HAP-1 (cell line): Measurements from ENCODE around the gene TCERG1.
"Not testable (repeated sequence)": the region's sequence is repeated elsewhere in the genome, so short reads cannot be mapped to it uniquely, and the experiment has no call there.

Experiments
- DNase-seq, 2 experiments: peaks; one replicate each; pipeline ENCODE4 v3.0.0-alpha.2; 2016 to 2020; ENCODE audit warnings: low spot score in 2 of 2
- H3K27me3 ChIP-seq: fragments of 250-450 bp; sonication (Bioruptor Pico); 2 replicates; pipeline ENCODE4 v1.5.1; 2020; ENCODE audit warnings: low read depth, mild to moderate bottlenecking, moderate library complexity
- H3K36me3 ChIP-seq: fragments of 250-450 bp; sonication (Bioruptor Pico); replicated peaks from 2 replicates; pipeline ENCODE4 v1.5.1; 2020; ENCODE audit warnings: mild to moderate bottlenecking
- H3K4me1 ChIP-seq: fragments of 250-450 bp; sonication (Bioruptor Pico); 2 replicates; pipeline ENCODE4 v1.5.1; 2020; ENCODE audit warnings: mild to moderate bottlenecking
- H3K4me3 ChIP-seq: fragments of 250-450 bp; sonication (Bioruptor Pico); 2 replicates; pipeline ENCODE4 v1.5.1; 2020; ENCODE audit warnings: mild to moderate bottlenecking, moderate library complexity
- H3K9me3 ChIP-seq: fragments of 250-450 bp; sonication (Bioruptor Pico); 2 replicates; pipeline ENCODE4 v1.5.1; 2020; ENCODE audit warnings: mild to moderate bottlenecking, moderate library complexity
- in situ Hi-C: fragments of 300-500 bp; cut with MboI; formaldehyde crosslinking; loops from 3 replicates; pipeline ENCODE4 v1.14.3; 2020; ENCODE audit warnings: low sequenced_read_pairs, inconsistent platforms, mixed read lengths

The TCERG1 gene

DNA sequence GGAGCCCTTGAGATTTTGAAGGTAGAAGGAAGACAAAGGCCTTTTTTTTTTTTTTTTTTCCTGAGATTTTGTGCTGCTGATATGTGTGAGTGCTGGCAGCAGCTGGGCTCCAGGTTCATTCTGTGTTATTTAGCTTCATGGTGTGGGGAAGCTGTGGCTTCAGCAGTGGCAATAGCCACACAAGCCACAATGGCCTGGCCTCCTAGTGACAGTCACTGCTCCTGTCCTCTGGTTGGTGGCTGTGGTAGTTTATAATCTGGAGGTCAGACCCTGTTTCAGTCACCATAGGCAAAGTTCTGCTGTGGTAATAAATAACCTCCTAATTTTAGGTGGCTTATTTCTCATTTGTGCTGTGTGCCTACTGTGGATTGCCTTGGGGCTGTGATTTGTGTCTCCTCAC, 97.1 kb downstream of the TCERG1 start:
- Histone ChIP-seq H3K4me1 (no peaks in the 10 kb centered on the region), H3K27me3 (peaks cover 5% of the 10 kb centered on the region), H3K9me3 (no peaks in the 10 kb centered on the region), H3K4me3 (no peak overlapping the region), H3K36me3 (no peaks in the 10 kb centered on the region)
- DNase-seq: no peak
- in situ Hi-C loops: loop anchor here (25.0 kb wide), 1 partner anchor 1018 kb away; no protein-coding TSS in a partner anchor

DNA sequence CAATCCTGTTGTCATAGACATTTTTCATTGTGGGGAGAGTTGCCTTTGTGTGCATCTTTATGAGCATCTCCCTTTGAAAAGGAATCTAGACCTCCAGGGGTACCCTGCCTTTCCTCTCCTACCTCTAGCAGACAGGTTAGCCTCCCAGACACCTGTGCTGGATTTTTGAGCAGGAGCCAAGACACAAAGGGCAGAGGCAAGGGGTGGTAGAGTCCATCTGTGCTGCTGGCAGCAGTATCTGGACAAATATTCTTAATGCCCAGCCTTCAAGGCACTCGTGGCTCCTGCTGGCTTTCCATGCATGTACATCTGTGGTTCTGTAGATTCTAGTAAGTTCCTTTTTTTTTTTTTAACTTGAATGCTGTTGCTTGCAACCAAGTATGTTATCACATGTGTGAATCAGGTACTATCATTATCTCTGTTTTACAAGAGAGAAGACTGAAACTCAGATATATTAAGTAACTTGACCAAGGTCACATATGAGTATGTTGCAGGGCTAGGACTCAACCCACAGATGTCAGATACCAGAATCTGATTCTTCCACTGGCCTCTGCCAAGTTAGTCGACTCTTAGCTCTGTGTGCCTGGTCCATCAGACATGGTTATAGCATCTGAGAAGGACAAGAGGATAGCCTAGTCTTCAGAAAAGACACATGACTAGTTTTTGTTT, 101.8 kb downstream of the TCERG1 start:
- DNase-seq: no peak
- Histone ChIP-seq H3K4me1 (peaks cover 8% of the 10 kb centered on the region), H3K27me3 (peaks cover 10% of the 10 kb centered on the region), H3K9me3 (no peaks in the 10 kb centered on the region), H3K36me3 (no peaks in the 10 kb centered on the region), H3K4me3 (no peak overlapping the region)
- in situ Hi-C loops: loop anchor here (25.0 kb wide), 1 partner anchor 1013 kb away; no protein-coding TSS in a partner anchor

DNA sequence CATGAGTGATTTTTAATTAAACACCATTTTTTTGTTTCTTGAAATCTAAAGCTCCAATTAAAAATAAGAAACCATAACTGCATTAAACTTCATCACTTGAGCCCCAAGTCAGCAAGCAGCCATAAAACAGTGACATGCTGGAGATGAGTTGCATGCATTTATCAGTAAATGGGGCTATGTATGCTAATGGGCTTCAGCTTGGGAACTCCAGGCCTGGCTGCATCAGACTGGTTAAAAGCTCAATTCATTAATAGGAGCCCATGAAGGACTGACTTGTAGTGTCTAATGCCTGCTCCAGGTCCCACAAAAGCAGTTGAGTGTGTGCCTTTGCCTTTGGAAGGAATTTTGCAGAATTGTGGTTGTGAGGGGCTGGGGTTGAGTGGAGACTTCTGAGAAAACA, 102.5 kb downstream of the TCERG1 start:
- H3K9me3 ChIP-seq: no peaks in the 10 kb centered on the region
- in situ Hi-C loops: loop anchor here (25.0 kb wide), 1 partner anchor 1013 kb away; no protein-coding TSS in a partner anchor
- H3K4me1 ChIP-seq: peaks cover 8% of the 10 kb centered on the region
- DNase-seq: no peak
- no peaks in the 10 kb centered on the region for H3K36me3 ChIP-seq
- H3K4me3 ChIP-seq: no peak overlapping the region
- peaks cover 10% of the 10 kb centered on the region for H3K27me3 ChIP-seq

DNA sequence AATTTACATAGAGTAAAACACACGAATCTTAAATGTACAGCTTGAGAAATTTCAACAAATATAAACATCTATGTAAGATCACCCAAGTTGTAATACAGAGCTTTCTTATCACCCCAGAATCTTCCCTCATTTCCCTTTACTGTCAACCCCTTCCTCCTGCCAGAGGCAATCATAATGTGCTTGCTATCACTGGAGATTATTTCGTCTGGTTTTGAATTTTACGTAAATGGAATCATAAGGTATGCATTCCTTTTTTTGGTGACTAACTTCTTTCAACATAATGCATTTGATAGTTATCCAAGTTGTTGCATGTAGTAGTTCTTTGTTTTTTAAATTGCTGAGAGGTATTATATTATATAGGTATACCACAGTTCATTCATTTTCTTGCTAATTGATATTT, 106.3 kb downstream of the TCERG1 start:
- peaks cover 8% of the 10 kb centered on the region for H3K27me3 ChIP-seq
- DNase-seq: peak in 1 of 2 experiments; percentile 51
- H3K36me3 ChIP-seq: no peaks in the 10 kb centered on the region
- in situ Hi-C loops: no loop called here
- H3K4me1 ChIP-seq: peaks cover 8% of the 10 kb centered on the region
- no peaks in the 10 kb centered on the region for H3K9me3 ChIP-seq
- H3K4me3 ChIP-seq: no peak overlapping the region

DNA sequence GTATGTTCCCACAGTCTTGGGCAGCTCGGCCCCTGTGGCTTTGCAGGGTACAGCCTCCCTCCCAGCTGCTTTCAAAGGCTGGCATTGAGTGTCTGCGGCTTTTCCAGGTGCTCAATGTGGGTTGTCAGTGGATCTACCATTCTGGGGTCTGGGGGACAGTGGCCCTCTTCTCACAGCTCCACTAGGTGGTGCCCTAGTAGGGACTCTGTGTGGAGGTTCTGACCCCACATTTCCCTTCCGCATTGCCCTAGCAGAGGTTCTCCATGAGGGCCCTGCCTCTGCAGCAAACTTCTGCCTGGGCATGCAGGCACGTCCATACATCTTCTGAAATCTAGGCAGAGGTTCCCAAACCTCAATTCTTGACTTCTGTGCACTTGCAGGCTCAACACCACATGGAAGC, 109.8 kb downstream of the TCERG1 start:
- DNase-seq, H3K4me1 ChIP-seq, H3K4me3 ChIP-seq, H3K9me3 ChIP-seq, H3K27me3 ChIP-seq, in situ Hi-C loops, H3K36me3 ChIP-seq: not testable (repeated sequence)

DNA sequence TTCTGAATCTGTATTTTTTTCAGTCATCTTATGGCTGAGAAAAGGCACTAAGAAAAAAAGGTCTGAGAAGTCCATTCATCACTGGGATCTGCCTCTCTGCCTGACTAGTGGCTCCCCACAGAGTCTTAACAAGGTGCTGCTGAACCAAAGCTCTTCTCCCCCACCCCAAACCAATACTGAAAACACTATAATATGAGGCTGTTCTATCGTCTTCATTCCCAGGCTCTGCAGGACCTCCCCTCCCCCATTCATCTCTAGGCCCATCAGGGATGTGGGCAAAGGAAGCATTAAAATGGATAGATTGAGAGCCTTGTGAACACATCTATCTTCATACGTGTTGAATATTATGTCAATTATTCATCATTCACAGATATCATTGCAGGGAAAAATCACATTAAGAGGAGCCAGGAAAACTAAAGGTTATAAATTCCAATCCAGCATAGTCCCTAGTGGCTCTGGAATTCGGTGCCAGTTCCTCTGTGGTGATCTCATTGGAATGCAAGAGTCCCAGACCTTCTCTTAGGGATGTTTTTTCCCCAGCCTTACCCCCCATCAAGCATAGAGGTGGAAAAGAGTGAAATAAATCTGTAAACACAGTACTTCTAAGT, 113.2 kb downstream of the TCERG1 start:
- H3K9me3 ChIP-seq: no peaks in the 10 kb centered on the region
- no peaks in the 10 kb centered on the region for H3K36me3 ChIP-seq
- H3K4me3 ChIP-seq: no peak overlapping the region
- no peaks in the 10 kb centered on the region for H3K27me3 ChIP-seq
- H3K4me1 ChIP-seq: peaks cover 8% of the 10 kb centered on the region; the same call in 1 of the 2 replicates
- in situ Hi-C loops: no loop called here
- no peak for DNase-seq
